Measurements from ENCODE around the gene GBP7.

The GBP7 gene

DNA sequence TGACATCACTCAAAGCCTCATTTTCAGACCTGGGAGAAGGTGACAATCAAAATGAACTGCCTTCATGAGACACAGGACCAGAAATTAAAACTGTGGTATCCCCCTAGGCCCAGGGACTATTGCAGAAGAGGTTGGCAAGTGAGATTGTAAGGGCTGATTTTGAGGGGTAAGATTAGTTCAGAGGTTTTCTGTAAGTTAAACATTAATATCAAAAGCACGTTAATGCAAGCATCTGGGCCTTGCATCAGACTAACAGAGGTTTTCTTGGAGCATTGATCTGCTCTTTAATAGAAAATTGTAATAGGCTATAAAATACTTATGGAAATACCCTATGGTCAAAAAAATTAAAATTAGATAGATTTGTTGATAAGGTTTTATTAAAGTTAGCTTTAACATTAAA lies 37.5 kb upstream of the GBP7 start:
- H3K27me3 ChIP-seq (ENCODE audit: insufficient read depth, low read length, poor library complexity, severe bottlenecking), result no peaks in the 10 kb centered on the region
- no peak overlapping the region for H3K9ac ChIP-seq (ENCODE audit: low read depth, low read length, poor library complexity, severe bottlenecking)
- no peak overlapping the region for H2AFZ ChIP-seq (ENCODE audit: low read length)
- no peaks in the 10 kb centered on the region for H3K36me3 ChIP-seq (ENCODE audit: insufficient read depth, low read length)
- H4K20me1 ChIP-seq (ENCODE audit: insufficient read depth, low read length, poor library complexity, severe bottlenecking), result no peaks in the 10 kb centered on the region
- peaks cover 13% of the 10 kb centered on the region; the same call in 1 of the 2 replicates for H3K9me3 ChIP-seq (ENCODE audit: insufficient read depth, low read depth, low read length)
- no peaks in the 10 kb centered on the region for H3K79me2 ChIP-seq (ENCODE audit: insufficient read depth, low read length)
- TF ChIP-seq, protein P1, sequence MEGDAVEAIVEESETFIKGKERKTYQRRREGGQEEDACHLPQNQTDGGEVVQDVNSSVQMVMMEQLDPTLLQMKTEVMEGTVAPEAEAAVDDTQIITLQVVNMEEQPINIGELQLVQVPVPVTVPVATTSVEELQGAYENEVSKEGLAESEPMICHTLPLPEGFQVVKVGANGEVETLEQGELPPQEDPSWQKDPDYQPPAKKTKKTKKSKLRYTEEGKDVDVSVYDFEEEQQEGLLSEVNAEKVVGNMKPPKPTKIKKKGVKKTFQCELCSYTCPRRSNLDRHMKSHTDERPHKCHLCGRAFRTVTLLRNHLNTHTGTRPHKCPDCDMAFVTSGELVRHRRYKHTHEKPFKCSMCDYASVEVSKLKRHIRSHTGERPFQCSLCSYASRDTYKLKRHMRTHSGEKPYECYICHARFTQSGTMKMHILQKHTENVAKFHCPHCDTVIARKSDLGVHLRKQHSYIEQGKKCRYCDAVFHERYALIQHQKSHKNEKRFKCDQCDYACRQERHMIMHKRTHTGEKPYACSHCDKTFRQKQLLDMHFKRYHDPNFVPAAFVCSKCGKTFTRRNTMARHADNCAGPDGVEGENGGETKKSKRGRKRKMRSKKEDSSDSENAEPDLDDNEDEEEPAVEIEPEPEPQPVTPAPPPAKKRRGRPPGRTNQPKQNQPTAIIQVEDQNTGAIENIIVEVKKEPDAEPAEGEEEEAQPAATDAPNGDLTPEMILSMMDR (conservative IDR thresholded peaks at IDR 0.05; ENCODE audit: low read length), result no peak
- no peak for TF ChIP-seq EZH2phosphoT487 (IDR thresholded peaks at IDR 0.05; ENCODE audit: borderline replicate concordance)
- no peak overlapping the region for H3K4me3 ChIP-seq (ENCODE audit: low read length, poor library complexity, severe bottlenecking)
- no peaks in the 10 kb centered on the region for H3F3A ChIP-seq (ENCODE audit: low read depth)
- H3K9me2 ChIP-seq (replicated peaks; ENCODE audit: low read depth, low read length), result no peaks in the 10 kb centered on the region
- no peaks in the 10 kb centered on the region for H3K4me1 ChIP-seq (ENCODE audit: insufficient read depth, low read length, poor library complexity, severe bottlenecking)
- no peak overlapping the region for H3K4me2 ChIP-seq (ENCODE audit: low read depth, low read length, poor library complexity, severe bottlenecking)

DNA sequence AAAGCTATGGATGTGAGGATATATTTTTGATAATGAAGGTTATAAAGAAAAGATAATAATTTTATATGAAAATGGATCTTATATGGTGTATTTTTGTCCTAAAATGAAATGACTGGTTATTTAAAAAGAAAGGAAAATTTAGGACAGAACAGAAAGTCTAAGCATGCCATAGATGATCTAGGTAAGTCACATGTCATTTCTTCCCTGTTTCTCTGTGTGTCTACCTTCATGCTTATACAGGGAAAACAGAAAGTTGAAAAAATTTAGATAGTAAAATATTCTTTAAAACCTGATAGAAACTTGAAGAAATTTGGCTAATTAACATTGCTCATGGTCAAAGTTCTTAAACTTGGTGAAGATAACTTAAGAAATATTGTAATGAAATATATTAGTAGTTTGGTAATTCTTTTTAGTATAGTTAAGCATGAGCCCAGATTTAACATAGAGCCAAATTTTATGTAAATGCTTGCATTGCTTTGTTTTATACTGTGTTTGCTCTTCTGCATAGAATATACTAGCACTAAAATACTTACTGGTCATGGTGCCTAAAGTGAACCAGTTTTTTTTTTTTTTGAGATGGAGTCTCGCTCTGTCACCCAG lies 35.3 kb upstream of the GBP7 start:
- Histone ChIP-seq H3K4me1 (ENCODE audit: insufficient read depth, low read length, poor library complexity, severe bottlenecking) (no peaks in the 10 kb centered on the region), H3F3A (ENCODE audit: low read depth) (no peaks in the 10 kb centered on the region), H3K36me3 (ENCODE audit: insufficient read depth, low read length) (no peaks in the 10 kb centered on the region), H3K9me3 (ENCODE audit: insufficient read depth, low read depth, low read length) (peaks cover 8% of the 10 kb centered on the region; the same call in 1 of the 2 replicates), H3K4me2 (ENCODE audit: low read depth, low read length, poor library complexity, severe bottlenecking) (no peak overlapping the region), H3K79me2 (ENCODE audit: insufficient read depth, low read length) (no peaks in the 10 kb centered on the region), H3K9me2 (replicated peaks; ENCODE audit: low read depth, low read length) (no peaks in the 10 kb centered on the region), H2AFZ (ENCODE audit: low read length) (no peak overlapping the region), H3K4me3 (ENCODE audit: low read length, poor library complexity, severe bottlenecking) (no peak overlapping the region), H3K27me3 (ENCODE audit: insufficient read depth, low read length, poor library complexity, severe bottlenecking) (no peaks in the 10 kb centered on the region), H3K9ac (ENCODE audit: low read depth, low read length, poor library complexity, severe bottlenecking) (no peak overlapping the region), H4K20me1 (ENCODE audit: insufficient read depth, low read length, poor library complexity, severe bottlenecking) (no peaks in the 10 kb centered on the region)
- TF ChIP-seq, protein P1 (conservative IDR thresholded peaks at IDR 0.05; ENCODE audit: low read length), result no peak
- no peak for TF ChIP-seq EZH2phosphoT487 (IDR thresholded peaks at IDR 0.05; ENCODE audit: borderline replicate concordance)

DNA sequence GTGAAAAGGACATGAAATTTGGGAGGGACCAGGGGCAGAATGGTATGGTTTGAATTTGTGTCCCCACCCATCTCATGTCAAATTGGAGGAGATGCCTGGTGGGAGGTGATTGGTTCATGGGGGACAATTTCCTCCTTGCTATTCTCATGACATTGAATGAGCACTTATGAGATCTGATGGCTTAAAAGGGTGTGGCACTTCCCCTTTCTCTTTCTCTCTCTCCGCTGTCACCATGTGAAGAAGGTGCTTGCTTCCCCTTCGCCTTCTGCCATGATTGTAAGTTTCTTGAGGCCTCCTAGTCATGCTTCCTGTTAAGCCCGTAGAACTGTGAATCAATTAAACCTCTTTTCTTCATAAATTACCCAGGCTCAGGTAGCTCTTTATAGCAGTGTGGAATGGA lies 30.6 kb upstream of the GBP7 start:
- no peak overlapping the region for H3K4me3 ChIP-seq (ENCODE audit: low read length, poor library complexity, severe bottlenecking)
- H3K36me3 ChIP-seq (ENCODE audit: insufficient read depth, low read length), result no peaks in the 10 kb centered on the region
- H3K79me2 ChIP-seq (ENCODE audit: insufficient read depth, low read length), result no peaks in the 10 kb centered on the region
- no peak overlapping the region for H2AFZ ChIP-seq (ENCODE audit: low read length)
- no peaks in the 10 kb centered on the region for H3F3A ChIP-seq (ENCODE audit: low read depth)
- TF ChIP-seq, protein P1 (conservative IDR thresholded peaks at IDR 0.05; ENCODE audit: low read length), result no peak
- no peak for TF ChIP-seq EZH2phosphoT487 (IDR thresholded peaks at IDR 0.05; ENCODE audit: borderline replicate concordance)
- H3K9ac ChIP-seq (ENCODE audit: low read depth, low read length, poor library complexity, severe bottlenecking), result no peak overlapping the region
- peaks cover 22% of the 10 kb centered on the region for H3K4me1 ChIP-seq (ENCODE audit: insufficient read depth, low read length, poor library complexity, severe bottlenecking)
- H3K4me2 ChIP-seq (ENCODE audit: low read depth, low read length, poor library complexity, severe bottlenecking), result no peak overlapping the region
- no peaks in the 10 kb centered on the region for H4K20me1 ChIP-seq (ENCODE audit: insufficient read depth, low read length, poor library complexity, severe bottlenecking)
- H3K27me3 ChIP-seq (ENCODE audit: insufficient read depth, low read length, poor library complexity, severe bottlenecking), result no peaks in the 10 kb centered on the region
- peaks cover 17% of the 10 kb centered on the region; the same call in 1 of the 2 replicates for H3K9me3 ChIP-seq (ENCODE audit: insufficient read depth, low read depth, low read length)
- H3K9me2 ChIP-seq (replicated peaks; ENCODE audit: low read depth, low read length), result no peaks in the 10 kb centered on the region

All from Loucy (cell line).